GM10266 (cell line): Measurements from ENCODE around the gene G6PC3.

Experiments
- DNase-seq: peaks from one replicate; pipeline ENCODE4 v3.0.0; 2012; ENCODE audit errors: extremely low spot score
- CTCF ChIP-seq: IDR thresholded peaks from 2 replicates; pipeline ENCODE4 v1.5.1; 2012; ENCODE audit warnings: mild to moderate bottlenecking, low read depth; ENCODE audit not compliant: control insufficient read depth, insufficient read depth; ENCODE audit errors: missing control alignments

Gene G6PC3

GRCh38 chr17:44074231-44074910, 3.8 kb downstream of the G6PC3 start:
- DNase-seq: no peak

GRCh38 chr17:44074911-44075285, 4.4 kb downstream of the G6PC3 start:
- TF ChIP-seq CTCF: no peak
- DNase-seq: no peak

More at GRCh38 chr17:44074231-44074910, 3.8 kb downstream of the G6PC3 start:
- no peak for TF ChIP-seq CTCF

GRCh38 chr17:44075598-44076293, 5.2 kb downstream of the G6PC3 start:
- no peak for TF ChIP-seq CTCF
- no peak for DNase-seq

GRCh38 chr17:44076716-44077594, 6.4 kb downstream of the G6PC3 start:
- DNase-seq: no peak
- no peak for TF ChIP-seq CTCF

- no peak for TF ChIP-seq CTCF
- DNase-seq: no peak
These were observed 7.0 kb downstream of the G6PC3 start for GRCh38 chr17:44077595-44077909.

- TF ChIP-seq CTCF: no peak
- DNase-seq: no peak
These were observed 7.9 kb downstream of the G6PC3 start for GRCh38 chr17:44078412-44078811.
